Karpas-422 (cell line): Measurements from ENCODE around the gene SLC26A3. TPM values are rescaled to one million over a fixed set of nuclear protein-coding genes. Genes with fewer than 3 reads are reported as not detected.

ENCODE experiments used
- DNase-seq: peaks from one replicate; pipeline ENCODE4 v3.0.0-alpha.2; 2015
- H2AFZ ChIP-seq: fragments of 200-600 bp; sonication (generic); 2 replicates; pipeline ENCODE4 v1.6.1; 2014; ENCODE audit warnings: antibody characterized with exemption, low read length, mixed read lengths
- H3K27ac ChIP-seq: fragments of 200-600 bp; sonication (generic); 2 replicates; pipeline ENCODE4 v1.5.1; 2014; ENCODE audit warnings: mild to moderate bottlenecking, low read length, moderate library complexity
- H3K27me3 ChIP-seq: fragments of 200-600 bp; sonication (generic); 2 replicates; pipeline ENCODE4 v1.6.1; 2014; ENCODE audit warnings: low read length, mixed read lengths
- H3K36me3 ChIP-seq: fragments of 200-600 bp; sonication (generic); 2 replicates; pipeline ENCODE4 v1.6.1; 2014; ENCODE audit warnings: low read length, mixed read lengths; ENCODE audit not compliant: insufficient read depth
- H3K4me1 ChIP-seq: fragments of 200-600 bp; sonication (generic); 2 replicates; pipeline ENCODE4 v1.6.1; 2014; ENCODE audit warnings: mild to moderate bottlenecking, low read length, mixed read lengths
- H3K4me2 ChIP-seq: fragments of 200-600 bp; sonication (generic); 2 replicates; pipeline ENCODE4 v1.6.1; 2014; ENCODE audit warnings: low read length, low read depth, mild to moderate bottlenecking; ENCODE audit not compliant: poor library complexity, severe bottlenecking
- H3K4me3 ChIP-seq: fragments of 200-600 bp; sonication (generic); 2 replicates; pipeline ENCODE4 v1.5.1; 2014; ENCODE audit warnings: mild to moderate bottlenecking, antibody characterized with exemption, low read length, mixed read lengths
- H3K79me2 ChIP-seq: fragments of 200-600 bp; sonication (generic); 2 replicates; pipeline ENCODE4 v1.6.1; 2014; ENCODE audit warnings: mild to moderate bottlenecking, low read length, mixed read lengths
- H3K9ac ChIP-seq: fragments of 200-600 bp; sonication (generic); 2 replicates; pipeline ENCODE4 v1.6.0; 2014; ENCODE audit warnings: low read length
- H3K9me2 ChIP-seq: fragments of 200-600 bp; sonication (generic), shearing (Covaris generic); replicated peaks from 2 replicates; pipeline ENCODE4 v1.6.0; 2014; ENCODE audit warnings: mild to moderate bottlenecking, low read length, moderate library complexity; ENCODE audit not compliant: insufficient read depth
- H3K9me3 ChIP-seq: fragments of 300-700, 200-600 bp; sonication (generic); 2 replicates; pipeline ENCODE4 v1.6.1; 2014; ENCODE audit warnings: low read length, mixed read lengths
- H4K20me1 ChIP-seq: fragments of 200-600 bp; sonication (generic); 2 replicates; pipeline ENCODE4 v1.6.1; 2014; ENCODE audit warnings: mild to moderate bottlenecking, antibody characterized with exemption, low read length, low read depth; ENCODE audit not compliant: insufficient read depth
- total RNA-seq: library from RNA; depleted of rRNA; stranded (reverse); fragments of >200 nt; shearing (Covaris generic); gene quantifications from 2 replicates; pipeline ENCODE4 v1.2.3, GENCODE V29; 2014; ENCODE audit warnings: low replicate concordance; rRNA removed

Gene SLC26A3
- total RNA-seq, 1 experiment from 2014 or later: not detected

DNA sequence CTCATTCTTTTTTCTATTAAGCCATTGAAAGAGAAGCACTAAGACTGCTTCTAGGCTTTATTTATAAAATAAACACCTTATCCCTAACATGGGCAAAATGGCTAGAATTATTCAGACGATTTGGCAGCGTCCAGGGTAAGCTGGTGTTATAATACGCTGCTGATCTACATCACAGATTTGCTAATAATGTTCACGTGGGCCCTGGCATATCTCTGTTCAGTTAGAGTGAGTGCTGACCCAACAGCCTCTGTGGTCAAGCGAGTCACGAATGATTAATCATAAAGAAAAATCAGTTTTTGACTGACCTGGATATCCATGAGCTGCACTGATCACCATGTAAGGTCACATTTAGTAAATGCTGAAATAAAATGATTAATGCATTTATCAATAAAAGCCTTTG, 87.5 kb downstream of the SLC26A3 start:
- no peak overlapping the region for H3K4me3 ChIP-seq
- H3K27me3 ChIP-seq: no peaks in the 10 kb centered on the region
- no peak overlapping the region for H3K4me2 ChIP-seq
- H3K36me3 ChIP-seq: no peaks in the 10 kb centered on the region
- no peaks in the 10 kb centered on the region for H3K79me2 ChIP-seq
- no peak overlapping the region for H3K9ac ChIP-seq
- H2AFZ ChIP-seq: no peak overlapping the region
- no peak for DNase-seq
- H3K27ac ChIP-seq: no peak overlapping the region
- H4K20me1 ChIP-seq: no peaks in the 10 kb centered on the region
- H3K9me3 ChIP-seq: no peaks in the 10 kb centered on the region
- no peaks in the 10 kb centered on the region for H3K4me1 ChIP-seq
- no peaks in the 10 kb centered on the region for H3K9me2 ChIP-seq

Other genes with a start within 250 kb of the SLC26A3 start
- 56.1 and 78.0 TPM in 2 replicates for gene COG5, start 239.3 kb downstream of the SLC26A3 start, total RNA-seq
- 24.4 and 26.5 TPM in 2 replicates for gene DUS4L, start 239.3 kb downstream of the SLC26A3 start, total RNA-seq
- gene BCAP29, start 223.0 kb downstream of the SLC26A3 start, total RNA-seq: 38.7 and 116 TPM in 2 replicates
- gene SLC26A4, start 142.4 kb downstream of the SLC26A3 start, total RNA-seq: 0.04 and 0.19 TPM in 2 replicates
- 28.3 and 35.0 TPM in 2 replicates for gene CBLL1, start 59.1 kb downstream of the SLC26A3 start, total RNA-seq
- gene DLD, start 88.0 kb upstream of the SLC26A3 start, total RNA-seq: 76.3 and 103 TPM in 2 replicates
- not detected in 2 replicates for gene LAMB1, start 199.9 kb upstream of the SLC26A3 start, total RNA-seq